C4-2B (cell line): ENCODE measurements around the gene TMTC4.
"Not testable (repeated sequence)": the region's sequence is repeated elsewhere in the genome, so short reads cannot be mapped to it uniquely, and the experiment has no call there.

ENCODE experiments used
- H3K27ac ChIP-seq: fragments of 450-650 bp; 2 replicates; pipeline ENCODE4 v1.5.1; 2017
- ZFX ChIP-seq: fragments of 450-650 bp; IDR thresholded peaks from 2 replicates; pipeline ENCODE4 v1.6.1; 2017
- TF ChIP-seq, protein P1 (sequence below): fragments of 450-650 bp; conservative IDR thresholded peaks from 2 replicates; pipeline ENCODE4 v1.5.1; 2017; ENCODE audit warnings: mild to moderate bottlenecking

The TMTC4 gene

GRCh38 chr13:100707818-100708740, 33.5 kb upstream of the TMTC4 start:
- TF ChIP-seq, protein P1, sequence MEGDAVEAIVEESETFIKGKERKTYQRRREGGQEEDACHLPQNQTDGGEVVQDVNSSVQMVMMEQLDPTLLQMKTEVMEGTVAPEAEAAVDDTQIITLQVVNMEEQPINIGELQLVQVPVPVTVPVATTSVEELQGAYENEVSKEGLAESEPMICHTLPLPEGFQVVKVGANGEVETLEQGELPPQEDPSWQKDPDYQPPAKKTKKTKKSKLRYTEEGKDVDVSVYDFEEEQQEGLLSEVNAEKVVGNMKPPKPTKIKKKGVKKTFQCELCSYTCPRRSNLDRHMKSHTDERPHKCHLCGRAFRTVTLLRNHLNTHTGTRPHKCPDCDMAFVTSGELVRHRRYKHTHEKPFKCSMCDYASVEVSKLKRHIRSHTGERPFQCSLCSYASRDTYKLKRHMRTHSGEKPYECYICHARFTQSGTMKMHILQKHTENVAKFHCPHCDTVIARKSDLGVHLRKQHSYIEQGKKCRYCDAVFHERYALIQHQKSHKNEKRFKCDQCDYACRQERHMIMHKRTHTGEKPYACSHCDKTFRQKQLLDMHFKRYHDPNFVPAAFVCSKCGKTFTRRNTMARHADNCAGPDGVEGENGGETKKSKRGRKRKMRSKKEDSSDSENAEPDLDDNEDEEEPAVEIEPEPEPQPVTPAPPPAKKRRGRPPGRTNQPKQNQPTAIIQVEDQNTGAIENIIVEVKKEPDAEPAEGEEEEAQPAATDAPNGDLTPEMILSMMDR, result no peak
- TF ChIP-seq ZFX, result no peak
- H3K27ac ChIP-seq, result no peak overlapping the region

DNA sequence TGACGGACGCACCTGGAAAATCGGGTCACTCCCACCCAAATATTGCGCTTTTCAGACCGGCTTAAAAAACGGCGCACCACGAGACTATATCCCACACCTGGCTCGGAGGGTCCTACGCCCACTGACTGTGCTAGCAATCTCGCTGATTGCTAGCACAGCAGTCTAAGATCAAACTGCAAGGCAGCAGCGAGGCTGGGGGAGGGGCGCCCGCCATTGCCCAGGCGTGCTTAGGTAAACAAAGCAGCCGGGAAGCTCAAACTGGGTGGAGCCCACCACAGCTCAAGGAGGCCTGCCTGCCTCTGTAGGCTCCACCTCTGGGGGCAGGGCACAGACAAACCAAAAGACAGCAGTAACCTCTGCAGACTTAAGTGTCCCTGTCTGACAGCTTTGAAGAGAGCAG, 23.7 kb upstream of the TMTC4 start:
- not testable (repeated sequence) for H3K27ac ChIP-seq

GRCh38 chr13:100695509-100695773, 20.8 kb upstream of the TMTC4 start:
- H3K27ac ChIP-seq, result no peak overlapping the region
- TF ChIP-seq ZFX, result no peak
- TF ChIP-seq, protein P1, result no peak

DNA sequence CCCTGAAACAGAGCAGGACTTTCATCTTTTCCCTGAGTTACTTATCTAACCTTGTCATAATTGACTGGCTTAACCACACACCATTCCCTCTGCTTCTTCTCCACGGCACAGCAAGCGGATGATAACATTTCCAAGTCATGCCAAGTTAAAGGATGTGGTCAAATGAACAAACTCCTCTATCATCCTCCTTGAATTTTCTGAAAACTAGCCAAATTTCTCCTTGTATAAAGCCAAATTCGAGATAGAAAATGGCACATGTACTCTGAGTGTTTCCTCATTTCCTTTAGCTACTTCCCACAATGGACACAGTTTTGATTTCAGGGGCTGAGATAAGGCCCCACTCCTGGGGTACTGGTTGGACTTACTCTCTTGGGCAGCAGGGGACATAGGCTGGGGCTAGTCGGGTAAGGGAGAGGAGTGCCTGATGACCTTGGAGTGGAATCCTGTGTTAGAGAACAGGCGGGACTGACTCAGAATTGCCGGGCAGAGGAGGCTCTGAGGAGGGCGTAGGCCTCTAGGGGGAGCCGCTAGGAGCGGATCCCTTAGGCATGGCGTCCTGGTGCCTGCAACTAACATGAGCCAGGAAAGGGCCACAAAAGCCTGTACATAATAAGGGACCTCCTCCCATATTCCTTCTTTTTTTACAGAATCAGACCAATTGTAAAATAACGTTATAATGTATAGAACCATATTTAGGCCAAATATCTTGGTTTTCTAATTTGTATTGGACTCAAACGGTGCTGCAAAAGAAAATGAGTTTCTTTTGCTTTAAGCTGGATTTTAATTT, 20.3 kb upstream of the TMTC4 start:
- TF ChIP-seq ZFX, result no peak
- TF ChIP-seq, protein P1, result peak; percentile 80
- no peak overlapping the region for H3K27ac ChIP-seq

- no peak overlapping the region for H3K27ac ChIP-seq
- no peak for TF ChIP-seq ZFX
These were observed 14.6 kb upstream of the TMTC4 start for GRCh38 chr13:100689191-100689590.

- H3K27ac ChIP-seq, result no peak overlapping the region
- TF ChIP-seq, protein P1, result no peak
- TF ChIP-seq ZFX, result no peak
These were observed 5.5 kb upstream of the TMTC4 start for GRCh38 chr13:100680131-100680530.

GRCh38 chr13:100677128-100677527, 2.5 kb upstream of the TMTC4 start:
- not testable (repeated sequence) for H3K27ac ChIP-seq

GRCh38 chr13:100675661-100676129, 1.1 kb upstream of the TMTC4 start:
- peak overlapping the region; percentile 88 for H3K27ac ChIP-seq
- no peak for TF ChIP-seq ZFX
- TF ChIP-seq, protein P1, result no peak
